GM19099 (cell line): ENCODE measurements around the gene KIAA1671.

Experiments used
- POLR2A ChIP-seq: IDR thresholded peaks from 3 replicates; pipeline ENCODE4 v1.6.1; 2011; ENCODE audit warnings: low read depth; ENCODE audit not compliant: insufficient read length; ENCODE audit errors: extremely low read depth

The KIAA1671 gene

GRCh38 chr22:25109878-25110595, 157.5 kb downstream of the KIAA1671 start:
- TF ChIP-seq POLR2A, result no peak

DNA sequence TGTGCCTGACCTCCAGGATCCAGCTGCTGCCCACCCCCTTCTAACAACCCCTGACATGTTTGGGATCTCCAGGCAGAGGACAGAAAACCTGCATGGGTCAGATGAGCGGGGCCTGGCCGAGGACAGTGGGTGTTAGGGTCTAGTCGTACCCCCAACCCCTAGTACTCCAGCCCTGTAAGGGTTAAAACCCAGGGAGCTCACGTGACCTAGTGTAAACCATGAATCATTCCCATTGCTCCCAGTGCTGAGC, 158.0 kb downstream of the KIAA1671 start:
- TF ChIP-seq POLR2A, result no peak

- TF ChIP-seq POLR2A, result no peak
Observed at GRCh38 chr22:25110846-25111578, 158.5 kb downstream of the KIAA1671 start.

- no peak for TF ChIP-seq POLR2A
Observed at GRCh38 chr22:25111579-25112517, 159.3 kb downstream of the KIAA1671 start.

GRCh38 chr22:25112538-25113253, 160.2 kb downstream of the KIAA1671 start:
- TF ChIP-seq POLR2A, result no peak

GRCh38 chr22:25113316-25113721, 160.8 kb downstream of the KIAA1671 start:
- no peak for TF ChIP-seq POLR2A

GRCh38 chr22:25114369-25115362, 162.2 kb downstream of the KIAA1671 start:
- TF ChIP-seq POLR2A, result no peak

- TF ChIP-seq POLR2A, result no peak
Observed at GRCh38 chr22:25119609-25120008, 167.1 kb downstream of the KIAA1671 start.

DNA sequence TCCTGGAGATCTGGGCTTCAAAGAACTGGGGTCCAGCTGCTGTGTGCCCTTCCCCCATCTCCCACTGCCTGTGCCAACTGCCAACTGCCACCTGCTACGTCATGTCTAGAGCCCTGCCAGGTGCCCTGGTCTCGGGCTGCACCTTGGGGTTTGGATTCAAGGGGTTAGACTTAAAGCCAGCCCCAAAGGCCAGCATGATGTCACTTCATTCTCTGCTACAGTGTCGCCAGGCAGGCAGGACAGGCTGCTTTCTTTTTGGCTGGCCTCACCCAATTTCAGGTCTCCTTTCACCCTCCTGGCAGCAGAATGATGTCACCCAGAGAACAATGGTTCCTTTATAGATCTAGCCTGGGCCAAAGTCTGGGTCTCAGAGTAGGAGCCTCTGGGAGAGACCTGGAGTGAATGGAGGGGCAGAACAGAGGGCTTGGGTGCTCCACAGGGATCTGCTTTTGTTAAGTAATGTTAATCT, 167.6 kb downstream of the KIAA1671 start:
- TF ChIP-seq POLR2A, result no peak

- no peak for TF ChIP-seq POLR2A
Observed at GRCh38 chr22:25120761-25121212, 168.3 kb downstream of the KIAA1671 start.

- no peak for TF ChIP-seq POLR2A
Observed at GRCh38 chr22:25122136-25122764, 169.7 kb downstream of the KIAA1671 start.

DNA sequence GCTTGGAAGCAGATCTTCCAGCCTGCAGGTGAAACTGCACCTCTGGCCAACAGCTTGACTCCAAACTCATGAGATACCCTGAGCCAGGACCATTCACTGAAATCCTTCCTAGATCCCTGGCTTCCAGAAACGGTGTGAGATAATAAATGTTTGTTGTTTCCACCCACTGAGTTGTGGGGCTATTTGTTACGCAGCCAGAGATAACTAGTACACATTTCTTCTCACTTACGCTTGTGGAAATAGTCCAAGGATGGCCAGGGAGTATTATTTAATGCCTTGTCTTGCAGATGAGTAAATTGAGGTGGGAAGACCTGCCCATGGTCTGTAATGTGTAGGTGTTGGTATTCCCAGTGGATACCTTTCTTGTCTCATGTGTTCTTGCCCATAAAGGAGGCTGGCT, 171.2 kb downstream of the KIAA1671 start:
- no peak for TF ChIP-seq POLR2A
